HFFc6 (cell line): ENCODE measurements around the gene DCTN2. TPM values are rescaled to one million over a fixed set of nuclear protein-coding genes. Genes with fewer than 3 reads are reported as not detected.

ENCODE experiments used
- DNase-seq: peaks from one replicate; pipeline ENCODE4 v3.0.0-alpha.2; 2018
- H3K27ac Mint-ChIP-seq: 2 replicates; pipeline ENCODE4 v1.8.0; 2020; ENCODE audit warnings: mild to moderate bottlenecking, mixed read lengths
- H3K27me3 Mint-ChIP-seq: 2 replicates; pipeline ENCODE4 v1.8.0; 2021; ENCODE audit warnings: mild to moderate bottlenecking, moderate library complexity, mixed read lengths; ENCODE audit not compliant: insufficient read depth
- H3K36me3 Mint-ChIP-seq: 2 replicates; pipeline ENCODE4 v1.8.0; 2021; ENCODE audit warnings: low read depth, mixed read lengths
- H3K4me1 Mint-ChIP-seq: 2 replicates; pipeline ENCODE4 v1.8.0; 2020; ENCODE audit warnings: low read depth, mixed read lengths
- H3K4me3 Mint-ChIP-seq: 2 replicates; pipeline ENCODE4 v1.8.0; 2020; ENCODE audit warnings: mild to moderate bottlenecking, moderate library complexity, mixed read lengths
- H3K9me3 Mint-ChIP-seq: 2 replicates; pipeline ENCODE4 v1.8.0; 2020; ENCODE audit warnings: mild to moderate bottlenecking, mixed read lengths
- total RNA-seq, 6 experiments: library from RNA; stranded (reverse); fragmentation: NEBNext Ultra II Directional; extraction: Animal tissue kit (Norgen Biotek cat#: 25700); gene quantifications; 2 replicates in 1 of 6; 3 replicates in 5 of 6; pipeline ENCODE4 v1.2.3, GENCODE V29; 2021
- TF ChIP-seq, protein P1 (sequence below): fragments of 200-600 bp; sonication (generic); IDR thresholded peaks from 2 replicates; pipeline ENCODE4 v1.5.0; 2021; ENCODE audit warnings: antibody characterized with exemption, mild to moderate bottlenecking

The DCTN2 gene
- total RNA-seq, 6 experiments from 2014 or later: 110 to 123 (median 116) TPM

DNA sequence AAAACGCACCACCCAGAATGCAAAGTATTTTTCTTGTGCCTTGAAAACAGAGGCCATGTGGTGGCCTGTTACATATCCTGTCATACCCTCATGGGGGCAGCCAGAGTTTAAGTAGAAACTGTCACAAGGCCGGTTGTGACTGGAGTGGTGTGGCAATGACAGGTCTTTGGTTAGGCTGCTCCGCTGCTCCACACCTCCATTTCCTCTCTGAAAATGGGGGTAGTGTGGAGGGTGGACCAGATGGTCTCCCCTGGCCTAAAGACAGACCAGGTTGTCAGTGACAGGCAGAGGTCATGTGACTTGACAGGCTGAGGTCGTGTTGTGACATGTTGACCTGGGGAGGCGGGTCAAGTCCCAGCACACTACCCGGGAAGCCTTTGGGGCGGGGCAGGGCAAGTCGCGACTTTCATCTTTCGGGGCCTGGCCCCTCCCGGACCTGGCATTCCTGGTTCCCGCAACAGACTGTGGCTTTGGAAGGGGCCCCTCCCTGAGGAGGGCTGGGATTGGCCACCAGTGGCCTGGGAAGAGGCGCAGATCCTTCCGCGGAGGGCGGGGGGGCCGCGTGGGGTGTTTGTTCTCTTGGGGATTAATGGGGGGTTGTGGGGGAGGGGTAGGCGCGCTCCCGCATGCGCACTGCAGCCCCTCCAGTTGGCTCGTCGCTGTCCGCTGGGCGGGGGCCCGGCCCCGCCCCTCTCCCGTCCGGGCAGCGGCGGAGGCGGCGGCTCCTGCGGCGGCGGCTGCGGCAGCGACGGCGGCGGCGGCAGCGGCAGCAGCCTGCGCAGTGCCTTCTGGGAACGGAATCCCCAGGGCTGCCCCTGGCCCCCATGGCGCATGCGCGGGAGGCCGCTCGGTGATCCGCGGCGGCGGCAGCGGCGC lies 24.7 kb downstream of the DCTN2 start, which contains the start of gene MBD6:
TSS of gene MBD6 (plus strand) at position 814 of the 876 bp plus-strand sequence. CDS start 1,480 bp downstream, outside the sequence.
- Mint-ChIP-seq H3K4me3 (peak within 1 kb of the TSS; percentile 96), H3K9me3 (no peaks in the 10 kb centered on the region), H3K36me3 (peaks cover 34% of the 10 kb centered on the region), H3K27me3 (peaks cover 11% of the 10 kb centered on the region), H3K4me1 (peaks cover 58% of the 10 kb centered on the region), H3K27ac (peak within 1 kb of the TSS; percentile 99)
- TF ChIP-seq, protein P1, sequence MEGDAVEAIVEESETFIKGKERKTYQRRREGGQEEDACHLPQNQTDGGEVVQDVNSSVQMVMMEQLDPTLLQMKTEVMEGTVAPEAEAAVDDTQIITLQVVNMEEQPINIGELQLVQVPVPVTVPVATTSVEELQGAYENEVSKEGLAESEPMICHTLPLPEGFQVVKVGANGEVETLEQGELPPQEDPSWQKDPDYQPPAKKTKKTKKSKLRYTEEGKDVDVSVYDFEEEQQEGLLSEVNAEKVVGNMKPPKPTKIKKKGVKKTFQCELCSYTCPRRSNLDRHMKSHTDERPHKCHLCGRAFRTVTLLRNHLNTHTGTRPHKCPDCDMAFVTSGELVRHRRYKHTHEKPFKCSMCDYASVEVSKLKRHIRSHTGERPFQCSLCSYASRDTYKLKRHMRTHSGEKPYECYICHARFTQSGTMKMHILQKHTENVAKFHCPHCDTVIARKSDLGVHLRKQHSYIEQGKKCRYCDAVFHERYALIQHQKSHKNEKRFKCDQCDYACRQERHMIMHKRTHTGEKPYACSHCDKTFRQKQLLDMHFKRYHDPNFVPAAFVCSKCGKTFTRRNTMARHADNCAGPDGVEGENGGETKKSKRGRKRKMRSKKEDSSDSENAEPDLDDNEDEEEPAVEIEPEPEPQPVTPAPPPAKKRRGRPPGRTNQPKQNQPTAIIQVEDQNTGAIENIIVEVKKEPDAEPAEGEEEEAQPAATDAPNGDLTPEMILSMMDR: no peak
- DNase-seq: peak; percentile 92

GRCh38 chr12:57521525-57522010 lies 25.4 kb downstream of the DCTN2 start:
- Mint-ChIP-seq H3K27ac (peak overlapping the region; percentile 99), H3K4me1 (peaks cover 65% of the 10 kb centered on the region), H3K36me3 (peaks cover 41% of the 10 kb centered on the region), H3K4me3 (peak overlapping the region; percentile 84), H3K27me3 (peaks cover 11% of the 10 kb centered on the region), H3K9me3 (no peaks in the 10 kb centered on the region)
- DNase-seq: no peak
- TF ChIP-seq, protein P1: no peak

- Mint-ChIP-seq H3K27ac (peak within 1 kb of the TSS; percentile 99), H3K27me3 (peaks cover 6% of the 10 kb centered on the region), H3K9me3 (no peaks in the 10 kb centered on the region), H3K4me1 (peaks cover 70% of the 10 kb centered on the region), H3K4me3 (peak within 1 kb of the TSS; percentile 89), H3K36me3 (peaks cover 53% of the 10 kb centered on the region)
- peak; percentile 96 for DNase-seq
- TF ChIP-seq, protein P1: no peak
Observed at GRCh38 chr12:57520053-57520818, 26.8 kb downstream of the DCTN2 start, which contains the start of gene DDIT3. Gene DDIT3 (minus strand): TSS chr12:57520514. CDS start chr12:57517406, 3,108 bp downstream.

- TF ChIP-seq, protein P1: no peak
- Mint-ChIP-seq H3K36me3 (peaks cover 53% of the 10 kb centered on the region), H3K4me3 (peak overlapping the region; percentile 89), H3K27me3 (peaks cover 9% of the 10 kb centered on the region), H3K4me1 (peaks cover 65% of the 10 kb centered on the region), H3K9me3 (no peaks in the 10 kb centered on the region), H3K27ac (peak overlapping the region; percentile 99)
- no peak for DNase-seq
Observed at GRCh38 chr12:57519796-57520052, 27.3 kb downstream of the DCTN2 start.

- Mint-ChIP-seq H3K4me1 (peaks cover 59% of the 10 kb centered on the region), H3K27ac (peak overlapping the region; percentile 99), H3K4me3 (peak overlapping the region; percentile 89), H3K27me3 (peaks cover 12% of the 10 kb centered on the region), H3K36me3 (peaks cover 53% of the 10 kb centered on the region), H3K9me3 (no peaks in the 10 kb centered on the region)
- TF ChIP-seq, protein P1: no peak
- DNase-seq: no peak
Observed at GRCh38 chr12:57518920-57519795, 27.8 kb downstream of the DCTN2 start.
